Activated CD4-positive, alpha-beta T cell treated with anti-CD3 and anti-CD28 coated beads for 4 hours (primary cell): Measurements from ENCODE around the gene AGRP.

Source experiments
- DNase-seq, 2 donors: peaks; one replicate each; pipeline ENCODE4 v3.0.0-alpha.2; 2020

Gene AGRP

DNA sequence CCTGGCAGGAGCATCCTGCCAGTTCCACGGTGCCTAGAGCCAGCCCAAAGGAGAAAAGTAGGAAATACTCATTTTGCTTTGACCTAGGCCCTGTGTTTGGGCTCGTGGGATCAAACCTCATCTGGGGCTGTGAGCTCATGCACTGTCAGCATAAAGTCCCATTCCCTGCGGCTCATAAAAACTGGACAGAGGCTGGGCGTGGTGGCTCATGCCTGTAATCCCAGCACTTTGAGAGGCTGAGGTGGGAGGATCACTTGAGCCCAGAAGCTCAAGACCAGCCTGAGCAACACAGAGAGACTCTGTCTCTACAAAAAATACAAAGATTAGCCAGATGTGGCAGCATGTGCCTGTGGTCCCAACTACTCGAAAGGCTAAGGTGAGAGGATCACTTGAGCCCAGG lies 20.3 kb downstream of the AGRP start:
- DNase-seq: no peak

DNA sequence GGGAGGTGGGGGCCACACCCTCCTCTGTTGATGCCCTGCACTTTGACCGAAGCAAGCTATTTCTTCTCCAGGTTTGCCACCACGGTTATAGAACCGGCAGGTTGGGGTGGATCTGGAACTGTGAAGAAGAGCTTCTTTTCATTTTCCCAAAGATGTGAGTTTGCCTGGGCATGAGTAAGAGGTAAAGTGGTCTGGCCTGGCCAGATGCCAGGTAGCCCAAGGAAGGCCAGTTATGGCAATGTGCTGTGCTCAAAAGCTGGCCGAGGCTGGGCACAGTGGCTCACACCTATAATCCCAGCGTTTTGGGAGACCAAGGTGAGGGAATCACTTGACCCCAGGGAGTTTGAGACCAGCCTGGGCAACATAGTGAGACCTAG lies 21.1 kb downstream of the AGRP start:
- DNase-seq: no peak

DNA sequence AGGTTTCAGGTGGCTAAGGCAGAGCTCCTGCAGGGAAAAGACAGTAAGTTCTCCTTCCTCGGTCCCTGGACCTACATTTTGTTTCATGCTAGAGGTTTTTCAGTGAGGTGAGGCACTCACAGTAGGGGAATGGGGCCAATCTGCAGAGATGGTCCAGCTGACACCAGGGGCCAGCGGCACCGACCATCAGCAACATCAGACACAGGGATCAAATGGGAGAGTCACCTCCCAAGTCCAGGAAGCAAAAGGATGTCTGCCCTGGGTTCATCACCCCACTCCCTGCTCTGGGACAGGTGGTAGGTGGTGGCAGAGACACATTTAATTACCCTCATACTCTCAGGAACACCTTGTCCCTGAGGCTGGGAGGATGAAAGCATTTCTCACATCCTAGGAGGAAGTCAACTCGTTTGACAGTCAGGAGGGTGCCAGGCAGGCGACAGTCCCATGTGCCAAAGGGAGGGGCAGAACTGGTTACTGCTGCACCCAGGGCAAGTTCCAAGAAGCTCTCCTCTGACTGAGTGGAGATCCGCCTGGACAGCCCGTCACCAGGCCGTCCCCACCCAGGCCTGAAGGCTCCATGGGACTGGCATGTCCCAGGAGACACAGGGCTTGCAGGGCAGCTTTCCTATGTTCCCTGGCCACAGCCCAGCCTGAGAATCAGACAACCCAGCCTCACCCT lies 21.6 kb downstream of the AGRP start:
- DNase-seq: no peak

DNA sequence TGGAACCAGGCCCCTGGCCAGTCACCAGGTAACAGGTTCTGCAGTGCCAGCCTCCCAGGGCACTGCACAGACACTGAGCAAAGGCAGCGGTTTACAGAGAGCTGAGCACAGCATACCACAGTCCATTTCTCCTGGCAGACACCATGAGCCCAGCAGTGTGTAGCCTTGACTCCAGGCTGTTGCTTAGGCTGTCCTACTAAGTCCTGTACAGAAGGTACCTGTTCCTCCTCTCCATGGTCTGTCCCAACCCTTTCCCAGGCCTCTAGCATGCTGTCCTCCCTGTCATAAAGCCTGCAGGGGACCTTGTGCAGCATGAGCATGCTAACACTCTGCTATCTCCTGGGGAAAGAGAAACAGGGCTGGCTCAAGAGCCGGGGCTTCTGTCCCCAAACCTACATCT lies 22.4 kb downstream of the AGRP start:
- no peak for DNase-seq

DNA sequence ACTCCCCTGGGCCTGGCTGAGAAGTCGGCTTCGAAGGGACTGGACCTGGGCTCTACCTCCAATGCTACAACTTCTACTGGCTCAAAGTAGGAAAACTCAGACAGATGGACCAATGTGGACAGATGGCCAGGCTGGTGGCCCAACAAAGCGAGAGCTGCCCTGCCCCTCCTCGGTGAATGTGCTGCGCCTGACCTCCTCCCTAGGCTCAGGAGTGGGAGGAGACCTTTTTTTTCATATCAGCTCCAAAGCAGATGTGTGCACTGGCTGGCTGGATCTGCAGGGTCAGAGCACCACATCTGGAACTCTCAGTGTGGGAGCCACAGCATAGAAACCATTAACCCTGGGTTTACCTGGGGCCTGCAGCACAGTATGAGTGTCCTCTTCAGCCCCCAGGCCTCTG lies 23.2 kb downstream of the AGRP start:
- DNase-seq: no peak

DNA sequence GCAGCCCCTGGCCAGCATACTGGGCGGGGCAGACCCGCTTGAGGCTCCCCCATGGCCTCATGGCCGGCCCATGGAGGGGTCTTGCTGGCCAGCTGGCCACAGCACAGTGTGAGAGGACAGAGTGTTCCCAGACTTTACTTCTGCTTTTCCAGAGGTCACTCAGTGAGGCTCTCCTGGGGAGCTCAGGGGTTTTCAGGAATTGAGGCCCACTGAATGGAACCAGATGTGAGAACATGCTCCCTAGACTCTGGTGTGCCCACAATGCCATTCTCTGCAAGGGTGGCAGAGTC lies 23.5 kb downstream of the AGRP start:
- DNase-seq: no peak

DNA sequence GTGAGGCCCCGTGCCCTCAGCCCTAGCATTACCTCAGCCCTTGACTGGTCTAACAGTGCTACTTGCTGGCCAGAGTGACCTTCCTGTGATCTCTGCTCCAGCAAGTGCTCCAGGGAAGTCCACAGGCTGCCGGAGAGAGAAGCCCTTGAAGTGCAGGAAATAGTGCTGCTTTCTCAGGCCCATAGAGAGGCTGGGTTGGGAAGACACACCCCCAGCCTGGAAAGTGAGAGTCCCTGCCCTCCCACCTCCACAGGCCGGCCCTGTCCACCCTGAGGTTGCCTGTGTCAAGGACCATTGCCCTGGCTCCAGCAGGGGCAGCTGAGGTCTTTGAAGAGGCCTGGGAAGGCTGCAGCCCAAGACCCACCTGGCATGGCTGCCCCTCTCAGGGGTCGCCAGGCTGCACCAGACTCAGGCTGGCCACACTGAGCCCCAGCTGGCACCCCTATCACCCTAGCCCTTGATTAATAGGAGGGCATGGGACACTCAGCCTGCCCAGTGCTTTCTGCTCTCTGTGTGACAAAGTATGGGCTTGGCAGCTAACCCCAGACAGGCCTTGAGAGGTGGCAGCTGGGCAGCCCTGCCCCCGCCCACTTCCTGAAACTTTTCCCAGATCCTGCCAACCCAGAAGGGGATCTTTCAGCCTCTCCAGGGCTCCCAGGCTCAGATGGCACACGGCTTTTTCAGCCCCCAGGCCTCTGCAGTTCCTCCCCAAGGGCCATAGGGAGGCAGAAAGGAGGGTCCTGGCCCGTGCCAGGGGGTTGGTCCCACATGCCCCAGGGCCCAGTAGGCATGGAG lies 24.1 kb downstream of the AGRP start:
- no peak for DNase-seq

DNA sequence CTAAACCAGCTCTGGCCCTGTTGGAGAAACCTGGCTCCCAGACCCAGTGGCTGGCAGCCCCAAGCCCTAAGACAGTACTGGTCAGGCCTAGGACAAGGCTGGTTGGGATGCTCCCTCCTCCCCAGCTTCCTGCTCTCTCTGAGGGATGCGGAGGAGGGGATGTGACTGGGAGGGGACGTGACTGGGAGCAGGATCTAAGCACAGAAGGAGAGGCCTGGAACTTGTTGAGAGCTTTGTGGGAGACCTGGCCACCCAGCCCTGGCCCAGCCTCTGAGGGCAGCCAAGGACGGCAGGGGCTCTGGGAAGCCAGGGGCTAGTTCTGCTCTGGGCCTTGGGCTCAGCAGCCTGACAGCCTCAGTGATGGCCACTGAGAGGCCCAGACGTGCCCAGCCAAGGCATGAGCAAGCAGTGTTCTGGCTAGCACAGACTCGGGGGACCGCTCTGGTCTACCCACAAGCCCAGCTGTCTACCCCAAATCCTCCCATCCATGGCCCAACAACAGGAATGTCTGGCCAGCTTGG lies 25.2 kb downstream of the AGRP start:
- no peak for DNase-seq

DNA sequence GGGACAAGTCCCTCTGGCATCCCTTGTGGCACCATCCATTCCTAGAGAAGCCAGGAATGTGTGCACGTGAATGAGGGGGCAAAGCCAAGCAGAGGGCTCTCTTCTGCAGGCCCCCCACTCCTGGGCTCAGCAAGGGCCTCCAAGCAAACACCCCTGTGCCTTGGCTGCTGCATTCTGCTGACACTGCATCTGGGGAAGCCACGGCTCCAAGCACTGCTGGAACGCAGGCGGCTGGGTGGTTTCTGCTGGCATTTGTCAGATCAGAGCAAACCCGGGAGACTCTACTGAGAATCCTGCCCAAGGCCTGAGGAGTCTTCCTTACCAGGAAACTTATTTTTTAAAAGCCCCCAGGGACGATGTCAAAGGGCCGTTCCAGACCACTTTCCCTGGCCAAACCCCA lies 25.7 kb downstream of the AGRP start:
- DNase-seq: no peak

DNA sequence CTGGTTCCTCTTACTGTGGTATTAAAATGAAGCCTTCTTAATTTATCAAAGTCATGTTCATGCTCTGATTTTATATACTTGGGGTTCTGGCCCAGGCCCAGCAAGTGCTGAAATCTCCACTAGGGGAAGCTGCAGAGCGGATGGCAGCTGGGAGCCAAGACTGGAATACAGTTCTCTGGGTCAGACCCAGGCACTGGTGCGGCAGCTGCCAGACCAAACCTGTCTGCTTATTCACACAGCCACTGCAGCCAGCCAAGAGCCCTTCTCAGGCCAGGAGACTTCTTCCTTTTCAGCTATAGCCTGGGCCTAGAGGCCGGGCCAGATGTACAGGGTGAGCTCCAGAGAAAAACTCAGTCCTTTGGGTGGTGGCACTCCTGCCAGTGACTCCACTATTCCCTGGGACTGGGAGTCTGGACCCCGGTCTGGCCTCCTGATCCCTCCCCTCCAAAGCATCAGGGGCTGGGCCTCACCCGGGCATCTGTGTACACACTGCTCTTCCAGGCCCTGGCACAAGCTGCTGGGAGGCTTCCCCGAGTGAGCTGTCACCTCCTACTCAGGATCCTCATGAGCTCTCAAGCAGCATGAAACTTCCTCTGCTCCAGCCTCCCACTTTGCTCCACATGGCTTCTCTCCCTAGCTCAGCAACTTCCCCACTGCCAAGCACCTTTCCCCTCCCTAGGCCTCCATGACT lies 26.8 kb downstream of the AGRP start:
- no peak for DNase-seq

DNA sequence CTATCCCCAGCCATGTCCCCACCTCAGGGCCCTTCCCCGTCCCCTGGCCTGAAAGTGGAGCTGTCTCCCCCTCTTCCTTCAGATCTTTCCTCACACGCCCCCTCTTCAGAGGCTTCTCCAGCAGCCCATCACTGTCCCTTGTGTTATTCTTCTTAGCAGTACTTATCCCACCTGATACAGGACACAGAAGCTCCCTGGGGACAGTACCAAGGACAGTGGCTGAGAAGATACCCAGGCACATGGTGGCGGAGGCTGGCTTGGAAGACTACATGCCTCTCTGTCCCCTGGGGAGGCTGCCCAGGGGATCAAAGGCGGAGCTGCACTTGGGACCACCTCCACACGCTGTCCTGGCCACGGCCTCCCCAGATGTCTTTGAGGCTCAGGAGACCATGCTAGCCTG lies 28.5 kb downstream of the AGRP start:
- no peak for DNase-seq

DNA sequence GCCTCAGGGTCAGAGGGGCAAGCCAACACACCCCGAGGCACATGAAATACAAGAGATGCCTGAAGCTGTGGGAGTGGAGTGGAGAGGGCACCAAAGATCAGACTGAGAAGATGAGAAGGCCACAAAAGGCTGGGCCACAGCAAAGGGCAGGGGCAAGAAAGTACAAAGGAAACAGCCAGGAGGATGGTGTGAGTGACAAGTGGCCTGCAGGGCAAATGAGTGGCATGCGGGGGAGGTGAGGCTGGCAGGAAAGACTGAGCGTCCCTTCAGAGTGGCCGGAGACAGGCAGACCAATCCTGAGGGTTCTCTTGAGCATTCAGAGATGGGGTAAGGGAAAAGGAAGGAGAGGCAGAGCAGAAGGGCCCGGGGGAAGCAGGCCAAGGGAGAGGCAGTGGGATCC lies 29.2 kb downstream of the AGRP start:
- no peak for DNase-seq

DNA sequence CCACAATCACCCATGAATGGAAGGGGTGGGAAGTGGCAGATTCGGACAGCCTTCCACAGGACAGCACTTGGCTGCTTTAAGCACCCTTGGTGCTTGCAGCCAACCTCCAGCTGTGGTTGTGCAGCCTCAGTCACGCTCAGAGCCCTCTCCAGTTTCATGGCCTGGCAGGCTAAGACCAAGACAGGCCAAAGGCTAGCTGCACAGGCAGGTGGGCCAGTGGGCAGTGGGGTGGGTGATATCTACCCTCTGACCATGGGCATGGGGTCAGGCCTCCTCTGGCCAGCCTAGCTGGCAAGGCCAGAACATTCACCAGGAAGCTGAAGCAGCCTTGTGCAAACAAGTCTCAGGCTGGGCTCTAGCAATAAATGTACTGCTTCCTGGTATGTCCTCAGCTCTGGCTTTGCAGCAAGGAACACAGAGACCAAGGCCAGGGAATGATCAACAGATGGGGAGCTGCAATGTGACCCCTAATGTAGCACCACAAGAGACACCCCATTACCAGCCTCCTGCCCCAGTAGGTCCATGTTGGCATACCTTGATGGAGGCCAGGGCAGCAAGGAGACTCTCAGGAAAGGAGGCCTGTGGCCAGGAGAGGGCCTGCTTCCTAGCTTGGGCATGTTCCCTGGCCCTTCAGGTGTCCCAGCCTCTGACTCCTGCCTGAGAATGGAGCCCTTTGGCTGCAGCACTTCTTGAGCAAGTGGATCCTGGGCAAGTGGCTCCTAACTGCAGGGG lies 31.5 kb downstream of the AGRP start:
- DNase-seq: no peak

DNA sequence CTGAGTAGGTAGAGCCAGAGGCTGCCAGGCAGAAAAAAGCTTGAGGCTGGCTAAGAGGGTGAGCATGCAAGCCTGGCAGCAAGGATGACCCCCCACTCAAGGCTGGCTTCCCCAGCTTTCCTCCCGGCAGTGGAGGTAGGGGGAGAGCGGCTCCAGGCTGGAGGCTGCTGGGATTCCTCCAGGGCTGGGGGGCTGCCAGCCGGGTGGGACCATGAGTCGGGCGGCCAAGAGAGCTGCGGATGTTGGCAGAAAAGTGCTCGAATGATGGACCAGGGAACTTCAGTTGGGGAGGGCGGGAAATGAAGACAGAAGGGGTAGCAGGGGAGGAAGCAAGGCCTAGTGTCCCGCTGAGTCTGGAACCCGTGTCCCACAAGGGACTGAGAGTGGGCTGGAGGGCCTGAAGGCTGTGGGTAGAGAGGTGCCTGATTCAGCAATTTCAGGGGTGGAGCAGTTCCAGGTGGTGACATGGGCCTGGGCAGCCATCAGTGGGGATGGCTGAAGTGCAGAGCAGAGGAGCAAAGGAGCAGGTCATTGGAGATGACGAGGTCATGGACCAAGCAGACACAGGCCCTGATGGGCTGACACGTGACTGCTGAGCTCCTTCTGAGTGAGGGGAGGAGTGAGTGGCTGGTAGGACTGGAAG lies 32.2 kb downstream of the AGRP start:
- DNase-seq: no peak

DNA sequence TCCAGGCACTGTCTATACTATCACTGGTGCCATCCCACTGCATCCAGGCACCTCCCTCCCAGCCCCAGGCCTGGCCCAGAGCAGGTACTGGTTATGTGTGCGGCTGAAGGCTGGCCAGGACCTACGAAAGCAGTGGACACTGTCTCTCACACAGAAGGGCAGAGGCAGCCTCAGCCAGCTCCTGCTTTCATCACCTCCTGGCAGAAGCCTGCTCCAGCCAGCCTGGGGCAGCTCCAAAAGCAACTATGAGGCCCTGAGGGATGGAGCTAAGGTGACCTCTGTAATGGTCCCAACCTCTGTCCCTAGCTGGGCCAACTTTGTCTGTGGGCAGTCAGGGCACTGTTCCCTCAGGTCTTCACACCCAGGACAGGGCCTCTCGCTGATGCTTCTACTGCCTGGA lies 33.6 kb downstream of the AGRP start:
- no peak for DNase-seq

DNA sequence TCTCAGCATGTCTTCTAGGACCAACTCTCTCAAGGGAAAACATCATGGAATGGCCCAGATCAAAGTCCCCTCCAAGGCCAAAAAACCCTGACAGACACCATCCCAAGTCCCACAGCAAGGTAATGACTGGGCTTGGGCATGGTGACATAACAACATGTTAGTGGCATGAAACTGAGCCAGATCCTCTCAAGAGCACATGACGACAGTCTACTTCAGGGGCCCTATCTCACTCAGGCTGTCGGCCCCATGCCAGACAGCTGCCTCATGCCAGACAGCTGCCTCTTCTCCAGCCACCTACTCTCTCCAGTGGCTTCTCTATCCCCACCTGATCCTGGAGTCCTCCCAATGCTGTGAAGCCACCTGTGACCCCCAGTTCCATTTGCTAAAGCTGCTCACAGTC lies 34.0 kb downstream of the AGRP start:
- DNase-seq: no peak

DNA sequence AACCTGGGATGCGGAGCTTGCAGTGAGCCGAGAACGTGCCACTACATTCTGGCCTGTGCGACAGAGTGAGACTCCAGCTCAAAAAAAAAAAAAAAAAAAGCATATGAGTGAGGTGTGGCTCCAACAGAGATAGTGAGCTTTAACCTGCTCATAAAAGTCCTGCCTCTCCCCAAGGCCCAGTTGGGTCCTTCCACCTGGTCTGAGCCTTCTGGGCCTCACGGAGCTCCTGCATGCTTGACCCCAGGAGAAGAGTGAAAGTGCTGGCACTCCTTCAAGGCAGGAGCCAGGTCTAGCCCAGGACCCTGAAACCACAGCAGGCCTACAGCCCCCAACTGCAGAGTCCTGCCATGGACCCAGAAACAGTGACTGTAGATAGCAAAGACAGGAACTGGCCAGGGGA lies 34.8 kb downstream of the AGRP start:
- DNase-seq: no peak

DNA sequence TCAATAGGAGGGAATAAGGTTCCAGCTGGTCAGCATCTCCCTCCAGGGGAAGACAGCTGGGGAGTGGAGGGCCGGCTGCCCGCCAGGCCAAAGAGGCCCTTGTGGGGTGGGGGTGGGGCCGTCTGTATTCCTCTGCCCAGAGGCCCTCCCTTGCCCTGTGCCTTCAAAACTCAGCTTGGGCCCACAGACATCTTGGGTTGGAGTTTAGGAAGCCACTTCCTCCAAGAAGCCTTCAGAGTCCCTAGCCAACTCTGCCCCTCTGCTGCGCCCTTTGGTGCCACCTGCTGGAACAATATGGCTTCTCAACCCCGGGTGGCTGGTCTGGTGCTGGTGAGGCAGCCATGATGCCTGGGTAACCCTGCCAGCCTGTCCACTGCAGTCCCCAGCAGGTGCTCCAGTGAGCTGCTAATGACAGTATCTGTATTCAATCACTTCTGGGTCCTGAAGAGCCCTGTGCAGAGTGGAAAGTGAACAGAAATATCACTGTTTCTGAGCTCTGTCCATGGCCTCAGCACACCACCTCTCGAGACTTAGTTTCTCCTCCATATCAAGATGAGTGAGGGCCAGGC lies 35.8 kb downstream of the AGRP start:
- peak; percentile 41 to 51 for DNase-seq

DNA sequence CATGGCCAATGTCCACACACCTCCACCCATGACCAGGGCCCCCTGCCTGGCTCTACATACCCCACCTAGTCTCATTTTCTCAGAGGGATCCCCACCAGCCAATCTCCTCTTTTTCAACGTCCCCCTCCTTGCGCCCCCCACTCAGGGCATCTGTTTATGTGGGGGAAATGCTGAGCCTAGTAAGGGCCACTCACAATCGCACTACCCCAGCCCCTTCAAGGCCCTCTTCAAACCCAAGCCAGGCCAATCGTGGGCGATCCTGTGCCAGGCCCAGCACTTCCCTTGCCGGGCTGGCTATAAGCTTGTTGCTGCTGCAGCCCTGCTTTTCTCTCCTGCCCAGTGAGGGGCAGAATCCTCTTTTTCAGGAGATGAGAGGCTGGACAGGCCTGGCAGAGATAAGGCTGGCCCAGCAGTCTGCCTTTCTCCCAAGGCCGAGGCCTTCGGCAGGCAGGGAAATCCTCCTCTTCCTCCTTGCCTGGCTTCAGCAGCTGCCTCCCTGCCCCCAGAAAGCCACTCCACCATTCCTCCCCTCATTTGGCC lies 36.3 kb downstream of the AGRP start:
- DNase-seq: no peak

DNA sequence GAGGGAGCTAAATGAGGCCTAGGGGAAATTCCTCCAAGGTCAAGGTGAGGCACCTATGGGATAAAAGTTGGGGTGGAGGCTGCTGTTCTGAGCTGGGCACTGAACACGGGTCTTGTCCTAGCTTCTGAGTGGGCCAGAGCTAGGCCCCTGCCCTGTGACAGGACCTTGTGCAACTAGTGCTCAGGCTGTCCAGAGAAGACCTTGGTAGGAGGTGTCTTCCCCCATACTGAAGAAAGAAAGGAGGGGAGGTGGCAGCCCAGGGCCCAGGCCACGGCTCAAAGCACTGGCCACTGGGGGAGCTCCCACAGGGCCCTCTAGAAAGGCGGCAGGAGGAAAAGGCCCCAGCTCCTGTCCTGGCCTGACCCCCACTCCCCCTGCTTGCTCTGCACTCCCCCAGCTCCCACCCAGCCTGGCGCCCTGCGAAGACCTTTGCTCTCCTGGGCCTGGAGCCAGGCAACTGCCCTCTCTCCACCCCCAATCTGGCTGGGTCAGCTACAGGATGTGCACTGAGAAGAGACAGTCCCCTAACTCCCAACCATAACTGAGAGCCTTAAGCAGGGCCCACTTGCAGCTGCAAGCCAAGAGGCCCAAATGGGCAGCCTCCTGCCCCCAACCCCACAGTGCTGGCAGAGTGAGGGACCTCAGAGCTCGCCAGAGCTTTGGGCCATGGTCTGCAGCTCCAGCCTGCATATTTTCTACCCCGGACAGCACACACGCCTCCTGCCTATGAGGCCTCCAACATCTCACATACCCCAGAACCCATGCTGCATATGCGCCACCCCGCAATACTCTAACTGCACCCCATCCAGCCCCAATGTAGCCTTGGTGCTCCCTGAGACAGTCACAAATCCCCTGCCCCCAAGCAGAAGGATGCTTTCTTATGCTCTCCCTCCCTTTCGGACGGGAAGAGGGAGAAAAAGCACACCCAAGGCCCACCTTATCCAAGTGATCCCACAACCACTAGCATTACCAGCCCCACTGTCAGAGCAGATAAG lies 37.1 kb downstream of the AGRP start:
- DNase-seq: no peak

DNA sequence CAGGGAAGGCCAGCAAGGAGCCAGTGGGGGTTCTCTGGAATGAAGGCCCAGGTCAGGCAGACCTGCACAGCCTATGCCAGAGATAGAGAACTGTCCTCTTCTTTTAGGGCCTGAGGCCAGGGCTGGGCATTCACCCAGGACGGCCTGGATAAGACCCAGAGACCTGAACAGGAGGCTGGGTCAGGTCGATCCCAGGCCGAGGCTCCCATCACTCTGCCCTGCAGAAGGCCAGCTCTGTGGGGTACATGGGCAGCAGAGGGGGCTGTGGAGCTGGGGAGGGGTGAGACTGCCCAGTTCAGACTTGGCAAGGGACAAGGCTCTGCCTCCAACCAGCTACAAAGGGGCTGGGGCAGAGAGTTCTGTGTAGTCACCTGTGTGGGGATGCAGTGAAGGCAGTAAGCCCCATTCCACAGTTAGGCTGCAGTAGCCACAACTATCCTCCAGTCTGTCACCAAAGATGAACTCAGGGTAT lies 37.9 kb downstream of the AGRP start:
- no peak for DNase-seq
